ENCODE data around the gene WDR18. TPM values are rescaled to one million over a fixed set of nuclear protein-coding genes. Genes with fewer than 3 reads are reported as not detected.
A peak's percentile ranks its signal among the peaks of the same experiment; 100 is the strongest.

The WDR18 gene
- total RNA-seq, 2 donors from 2014 or later, result 18.2 to 42.8 TPM

DNA sequence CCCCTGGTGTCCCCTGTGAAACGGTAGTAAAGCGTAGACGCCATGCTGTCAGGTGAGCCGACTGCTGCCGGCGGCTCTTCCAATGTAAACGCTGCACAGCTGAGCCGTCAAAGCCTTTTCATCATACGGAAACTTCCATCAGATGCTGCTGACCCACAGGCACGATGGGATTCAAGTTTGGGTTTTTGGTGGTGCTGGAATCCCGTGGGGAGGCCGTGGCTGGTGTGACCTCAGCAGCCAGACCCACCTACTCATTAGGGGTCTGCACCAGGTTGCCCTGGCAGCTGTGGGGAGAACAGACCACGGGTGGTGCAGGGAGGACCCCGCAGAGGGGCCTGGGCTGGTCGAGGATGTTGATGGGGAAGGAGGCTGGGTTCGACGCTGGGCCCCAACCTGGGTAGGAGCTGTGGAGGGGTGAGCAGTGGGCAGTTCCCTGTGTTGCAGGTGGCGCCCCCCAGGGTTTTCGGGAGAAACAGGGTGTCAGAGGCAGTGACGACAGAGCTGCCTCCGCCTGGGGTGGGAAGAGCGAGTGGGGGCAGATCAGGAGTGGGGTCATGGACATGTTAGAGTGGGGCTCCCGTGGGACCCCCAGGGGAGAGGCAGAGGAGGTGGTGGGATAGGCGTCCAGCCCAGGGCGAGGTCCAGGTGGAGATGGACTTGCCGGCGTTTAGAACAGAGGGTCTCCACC is 22.7 kb downstream of the WDR18 start:
- Mint-ChIP-seq H3K27ac (peak overlapping the region; percentile 19), H3K4me1 (peaks cover 2% of the 10 kb centered on the region), H3K27me3 (peaks cover 6% of the 10 kb centered on the region), H3K4me3 (no peak overlapping the region), H3K36me3 (ENCODE audit: low read depth) (peaks cover 2% of the 10 kb centered on the region)
- DNase-seq, result no peak
- no peak for ATAC-seq
- H3K9me3 ChIP-seq (ENCODE audit: control insufficient read depth, low read length, poor library complexity, severe bottlenecking), result no peaks in the 10 kb centered on the region

DNA sequence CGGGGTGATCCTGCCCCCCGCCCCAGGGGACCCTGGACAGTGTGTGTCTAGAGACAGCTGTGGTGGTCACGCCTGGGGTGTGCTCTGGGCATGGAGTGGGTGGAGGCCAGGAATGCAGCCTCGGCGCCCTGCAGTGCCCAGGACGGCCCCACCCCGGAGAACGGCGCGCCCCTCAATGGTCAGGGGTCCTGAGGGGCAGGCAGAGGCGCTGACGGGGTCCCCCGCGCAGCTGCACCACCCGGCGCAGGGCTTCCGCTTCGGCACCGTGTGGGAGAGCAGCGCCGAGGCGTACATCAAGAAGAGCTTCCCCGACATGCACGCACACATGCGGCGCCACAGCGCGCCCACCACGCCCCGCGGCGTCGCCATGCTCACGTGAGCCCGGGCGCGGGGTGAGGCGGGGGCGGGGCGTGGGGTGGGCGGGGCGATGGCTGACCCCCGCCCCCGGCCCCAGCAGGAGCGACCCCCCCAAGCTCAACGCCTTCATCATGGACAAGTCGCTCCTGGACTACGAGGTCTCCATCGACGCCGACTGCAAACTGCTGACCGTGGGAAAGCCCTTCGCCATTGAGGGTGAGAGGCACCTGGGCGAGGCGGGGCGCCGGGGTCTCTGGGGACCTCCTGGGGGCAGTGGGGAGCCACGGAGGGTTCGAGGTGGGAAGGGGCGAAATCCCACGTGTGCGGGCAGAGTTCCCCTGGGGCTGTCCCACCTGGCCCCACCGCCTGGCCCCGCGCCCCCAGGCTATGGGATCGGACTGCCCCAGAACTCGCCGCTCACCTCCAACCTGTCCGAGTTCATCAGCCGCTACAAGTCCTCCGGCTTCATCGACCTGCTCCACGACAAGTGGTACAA is 23.5 kb downstream of the WDR18 start:
- H3K9me3 ChIP-seq (ENCODE audit: control insufficient read depth, low read length, poor library complexity, severe bottlenecking), result no peaks in the 10 kb centered on the region
- DNase-seq (no peak), ATAC-seq (no peak)
- Mint-ChIP-seq H3K4me3 (no peak overlapping the region), H3K27me3 (peaks cover 2% of the 10 kb centered on the region), H3K4me1 (peaks cover under 1% of the 10 kb centered on the region), H3K36me3 (ENCODE audit: low read depth) (peaks cover 1% of the 10 kb centered on the region), H3K27ac (no peak overlapping the region)

DNA sequence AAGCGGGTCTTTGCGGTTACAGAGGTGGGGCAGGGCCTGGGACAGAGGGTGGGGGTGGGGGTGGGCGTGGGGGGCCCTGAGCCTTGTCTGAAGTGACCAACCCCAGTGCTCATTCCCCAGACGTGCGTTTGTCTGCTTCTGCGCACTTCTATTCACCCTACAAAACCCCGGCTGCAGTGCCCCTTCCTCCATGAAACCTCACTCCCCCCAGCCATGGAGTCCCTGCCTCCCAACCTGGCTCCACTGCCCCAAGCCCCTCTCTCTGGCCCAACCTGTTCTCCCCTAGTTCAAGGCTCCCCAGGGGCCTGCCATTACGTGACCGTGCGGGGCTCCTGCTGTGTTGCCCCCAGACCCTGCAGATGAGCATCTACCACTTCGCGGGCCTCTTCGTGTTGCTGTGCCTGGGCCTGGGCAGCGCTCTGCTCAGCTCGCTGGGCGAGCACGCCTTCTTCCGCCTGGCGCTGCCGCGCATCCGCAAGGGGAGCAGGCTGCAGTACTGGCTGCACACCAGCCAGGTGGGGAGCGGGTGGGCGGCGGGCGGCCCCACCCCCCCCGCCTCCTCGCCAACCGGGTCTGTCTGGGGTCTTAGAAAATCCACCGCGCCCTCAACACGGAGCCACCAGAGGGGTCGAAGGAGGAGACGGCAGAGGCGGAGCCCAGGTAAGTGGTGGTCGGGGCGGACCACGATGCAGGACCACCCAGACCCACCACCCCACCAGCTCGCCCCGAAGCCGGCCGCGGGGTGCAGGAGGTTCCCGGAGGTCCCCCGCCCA is 24.3 kb downstream of the WDR18 start:
- Mint-ChIP-seq H3K36me3 (ENCODE audit: low read depth) (no peaks in the 10 kb centered on the region), H3K27me3 (no peaks in the 10 kb centered on the region), H3K4me1 (no peaks in the 10 kb centered on the region), H3K27ac (no peak overlapping the region), H3K4me3 (peak overlapping the region; percentile 19)
- no peaks in the 10 kb centered on the region for H3K9me3 ChIP-seq (ENCODE audit: control insufficient read depth, low read length, poor library complexity, severe bottlenecking)
- no peak for DNase-seq
- no peak for ATAC-seq

DNA sequence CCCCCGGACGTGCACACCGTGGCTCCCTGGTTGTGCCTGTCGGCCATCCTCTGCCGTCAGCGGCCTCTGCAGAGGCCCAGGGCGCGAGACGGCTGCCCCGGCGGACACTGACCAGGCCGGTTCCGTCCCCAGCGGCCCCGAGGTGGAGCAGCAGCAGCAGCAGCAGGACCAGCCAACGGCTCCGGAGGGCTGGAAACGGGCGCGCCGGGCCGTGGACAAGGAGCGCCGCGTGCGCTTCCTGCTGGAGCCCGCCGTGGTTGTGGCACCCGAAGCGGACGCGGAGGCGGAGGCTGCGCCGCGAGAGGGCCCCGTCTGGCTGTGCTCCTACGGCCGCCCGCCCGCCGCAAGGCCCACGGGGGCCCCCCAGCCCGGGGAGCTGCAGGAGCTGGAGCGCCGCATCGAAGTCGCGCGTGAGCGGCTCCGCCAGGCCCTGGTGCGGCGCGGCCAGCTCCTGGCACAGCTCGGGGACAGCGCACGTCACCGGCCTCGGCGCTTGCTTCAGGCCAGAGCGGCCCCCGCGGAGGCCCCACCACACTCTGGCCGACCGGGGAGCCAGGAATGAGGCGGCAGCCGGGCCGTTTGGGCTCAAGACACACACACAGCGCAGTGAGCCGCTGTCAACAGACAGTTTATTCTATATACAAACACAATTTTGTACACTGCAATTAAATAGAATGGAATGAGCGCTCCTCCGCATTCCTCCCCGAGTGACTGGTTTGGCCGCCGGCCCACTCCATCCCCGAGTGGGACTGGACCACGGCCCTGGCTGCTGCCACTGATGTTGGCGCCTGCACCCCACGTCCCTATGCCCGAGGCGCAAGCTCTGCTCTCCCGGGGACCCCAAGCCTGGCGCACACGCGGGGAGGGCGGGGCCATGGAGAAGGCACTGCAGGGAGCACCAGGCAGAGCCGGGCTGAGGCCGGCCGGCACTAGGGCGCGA is 25.2 kb downstream of the WDR18 start:
- Mint-ChIP-seq H3K36me3 (ENCODE audit: low read depth) (no peaks in the 10 kb centered on the region), H3K4me3 (no peak overlapping the region), H3K27me3 (no peaks in the 10 kb centered on the region), H3K4me1 (peaks cover 2% of the 10 kb centered on the region), H3K27ac (no peak overlapping the region)
- ATAC-seq (no peak), DNase-seq (no peak)
- H3K9me3 ChIP-seq (ENCODE audit: control insufficient read depth, low read length, poor library complexity, severe bottlenecking), result no peaks in the 10 kb centered on the region

DNA sequence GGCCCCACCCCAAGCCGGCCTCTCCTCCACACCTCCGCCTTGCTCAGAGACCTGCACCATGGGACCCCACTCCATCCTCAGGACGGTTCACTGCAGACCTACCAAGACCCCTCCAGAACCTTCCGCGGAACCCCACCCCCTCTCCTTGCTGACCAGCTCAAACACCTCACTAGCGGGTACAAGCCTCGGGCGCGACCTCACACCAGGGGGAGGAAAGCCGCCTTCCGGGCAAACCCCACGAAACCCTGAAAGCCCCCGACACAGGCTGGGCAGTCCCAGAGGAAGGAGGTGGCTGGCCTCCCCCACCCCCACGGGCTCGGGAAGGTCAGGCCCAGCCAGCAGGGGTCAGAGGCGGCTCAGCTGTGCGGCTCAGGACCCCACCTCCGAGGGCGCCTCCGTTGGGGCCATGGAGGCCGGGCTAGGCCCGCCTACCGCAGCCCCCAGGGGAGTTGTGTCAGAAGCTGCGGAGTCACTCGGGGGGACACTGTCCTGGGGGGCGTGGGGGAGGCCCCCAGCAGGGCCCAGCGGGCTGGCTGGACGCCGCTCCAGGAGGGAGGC is 25.9 kb downstream of the WDR18 start:
- H3K9me3 ChIP-seq (ENCODE audit: control insufficient read depth, low read length, poor library complexity, severe bottlenecking), result no peaks in the 10 kb centered on the region
- DNase-seq, result no peak
- H3K27me3 Mint-ChIP-seq, result no peaks in the 10 kb centered on the region
- H3K4me3 Mint-ChIP-seq, result no peak overlapping the region
- no peak overlapping the region for H3K27ac Mint-ChIP-seq
- H3K4me1 Mint-ChIP-seq, result peaks cover 2% of the 10 kb centered on the region
- ATAC-seq, result no peak
- H3K36me3 Mint-ChIP-seq (ENCODE audit: low read depth), result no peaks in the 10 kb centered on the region

DNA sequence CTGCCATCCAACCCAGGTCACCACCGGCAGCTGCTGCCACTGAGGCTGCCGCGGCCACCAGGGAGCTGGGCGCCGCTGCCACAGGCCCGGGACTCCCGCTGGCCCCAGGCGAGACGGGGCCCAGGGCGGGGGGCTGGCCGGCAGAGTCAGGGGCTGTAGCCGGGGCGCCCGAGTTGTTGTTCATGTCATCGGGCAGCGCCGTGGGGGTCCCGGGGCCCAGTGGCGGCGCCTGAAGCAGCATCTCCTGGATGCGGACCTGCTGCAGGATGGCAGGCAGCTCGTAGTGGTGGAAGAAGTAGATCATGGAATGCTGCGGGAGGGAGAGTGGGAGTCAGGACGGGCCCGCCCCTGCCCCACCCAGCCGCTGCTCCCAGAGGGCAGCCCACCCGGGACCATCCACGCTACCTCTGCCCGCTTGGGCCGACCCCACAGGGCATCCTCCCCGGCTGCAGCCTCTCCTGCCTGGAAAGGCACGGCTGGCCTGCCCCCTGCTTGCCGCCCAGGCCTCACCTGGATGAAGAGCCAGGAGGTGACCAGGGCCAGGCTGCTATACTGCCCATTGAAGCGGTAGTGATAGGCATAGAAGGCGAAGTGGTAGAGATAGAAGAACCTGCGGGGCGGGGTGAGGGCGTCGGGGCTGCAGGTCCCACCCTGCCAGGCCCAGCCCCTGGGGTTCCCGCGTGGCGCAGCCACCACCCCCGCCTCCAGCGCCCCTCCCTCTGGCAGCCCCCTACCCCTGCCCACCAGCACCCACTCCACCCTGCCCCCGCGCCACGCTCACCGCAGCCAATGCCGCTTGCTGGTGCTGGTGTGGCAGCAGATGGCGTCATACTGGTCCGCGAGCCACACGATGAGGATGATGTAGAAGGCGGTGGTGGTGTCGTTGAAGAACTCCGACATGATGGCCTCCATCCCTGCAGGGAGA is 26.7 kb downstream of the WDR18 start:
- no peak for DNase-seq
- H3K27ac Mint-ChIP-seq, result no peak overlapping the region

DNA sequence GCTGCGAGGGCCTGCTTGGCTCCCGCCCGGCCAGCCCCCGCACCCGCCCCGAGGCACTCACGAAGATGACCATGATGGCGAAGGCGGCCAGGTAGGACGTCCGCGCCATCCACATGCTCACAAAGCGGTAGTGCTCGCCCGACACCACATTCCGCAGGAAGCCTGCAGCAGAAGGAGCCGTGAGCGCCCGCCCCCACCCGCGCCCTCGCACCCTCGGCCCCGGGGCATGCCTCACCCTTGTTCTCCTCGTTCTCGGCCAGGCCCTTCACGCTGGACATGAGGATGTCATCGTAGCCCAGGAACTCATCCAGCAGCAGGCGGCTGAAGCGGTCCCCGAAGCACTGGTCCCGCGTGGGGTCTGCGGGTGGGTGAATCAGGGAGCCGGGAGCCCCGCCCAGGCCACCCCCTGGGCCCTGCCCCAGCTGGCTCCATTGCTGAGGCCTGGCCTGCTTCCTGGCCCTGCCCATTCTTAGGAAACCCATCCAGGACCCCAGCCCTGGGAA is 27.7 kb downstream of the WDR18 start:
- no peak for DNase-seq
- H3K36me3 Mint-ChIP-seq (ENCODE audit: low read depth), result no peaks in the 10 kb centered on the region
- no peaks in the 10 kb centered on the region for H3K9me3 ChIP-seq (ENCODE audit: control insufficient read depth, low read length, poor library complexity, severe bottlenecking)
- no peak overlapping the region for H3K4me3 Mint-ChIP-seq
- H3K4me1 Mint-ChIP-seq, result peaks cover 6% of the 10 kb centered on the region
- no peaks in the 10 kb centered on the region for H3K27me3 Mint-ChIP-seq
- H3K27ac Mint-ChIP-seq, result no peak overlapping the region
- no peak for ATAC-seq

More for the DNA sequence above, 26.7 kb downstream of the WDR18 start:
- H3K36me3 Mint-ChIP-seq (ENCODE audit: low read depth), result no peaks in the 10 kb centered on the region
- no peak overlapping the region for H3K4me3 Mint-ChIP-seq
- no peaks in the 10 kb centered on the region for H3K9me3 ChIP-seq (ENCODE audit: control insufficient read depth, low read length, poor library complexity, severe bottlenecking)
- H3K4me1 Mint-ChIP-seq, result peaks cover 4% of the 10 kb centered on the region
- no peaks in the 10 kb centered on the region for H3K27me3 Mint-ChIP-seq
- no peak for ATAC-seq

DNA sequence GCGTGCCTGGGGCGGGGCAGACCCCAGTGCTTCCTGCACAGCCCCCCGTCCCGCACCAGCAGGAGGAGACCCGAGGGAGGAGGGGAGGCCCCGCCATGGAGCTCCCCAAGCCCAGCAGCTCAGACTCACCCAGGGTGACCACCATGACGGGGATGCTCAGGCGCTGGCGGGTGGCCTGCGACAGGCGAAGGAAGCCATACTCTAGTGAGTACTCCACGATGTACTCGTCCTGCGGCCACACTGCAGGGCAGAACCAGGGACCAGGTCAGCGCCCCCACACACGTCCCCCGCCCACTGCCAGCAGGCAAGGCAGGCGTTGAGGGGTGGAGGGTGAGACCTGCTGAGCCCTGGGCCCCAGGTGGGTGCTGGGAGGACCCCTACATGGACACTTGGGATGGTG is 28.2 kb downstream of the WDR18 start:
- Mint-ChIP-seq H3K4me3 (no peak overlapping the region), H3K27me3 (no peaks in the 10 kb centered on the region), H3K36me3 (ENCODE audit: low read depth) (no peaks in the 10 kb centered on the region), H3K27ac (no peak overlapping the region), H3K4me1 (peaks cover 8% of the 10 kb centered on the region)
- ATAC-seq (no peak), DNase-seq (no peak)
- no peaks in the 10 kb centered on the region for H3K9me3 ChIP-seq (ENCODE audit: control insufficient read depth, low read length, poor library complexity, severe bottlenecking)

DNA sequence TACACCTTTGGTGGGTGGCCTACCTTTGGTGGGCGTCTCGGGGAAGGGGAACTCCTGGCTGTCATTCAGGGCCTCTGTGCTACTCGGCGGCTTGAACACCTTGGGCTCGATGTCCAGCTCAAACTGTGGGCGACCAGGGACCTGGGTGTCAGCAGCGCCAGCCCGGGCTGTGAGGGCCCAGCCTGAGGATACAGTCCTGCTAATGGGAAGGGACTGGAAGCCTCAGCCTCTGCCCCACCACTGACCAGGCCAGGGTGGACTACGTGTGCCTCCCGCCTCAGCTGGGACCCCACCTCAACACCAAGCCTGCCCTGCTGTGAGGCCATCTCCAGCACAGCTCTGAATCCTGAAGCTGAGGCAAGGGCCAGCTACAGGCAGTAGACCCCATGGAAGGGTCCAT is 29.1 kb downstream of the WDR18 start:
- ATAC-seq, result no peak
- H3K4me1 Mint-ChIP-seq, result peaks cover 15% of the 10 kb centered on the region
- no peaks in the 10 kb centered on the region for H3K27me3 Mint-ChIP-seq
- no peaks in the 10 kb centered on the region for H3K9me3 ChIP-seq (ENCODE audit: control insufficient read depth, low read length, poor library complexity, severe bottlenecking)
- no peaks in the 10 kb centered on the region for H3K36me3 Mint-ChIP-seq (ENCODE audit: low read depth)
- no peak overlapping the region for H3K27ac Mint-ChIP-seq
- DNase-seq, result no peak
- H3K4me3 Mint-ChIP-seq, result no peak overlapping the region

DNA sequence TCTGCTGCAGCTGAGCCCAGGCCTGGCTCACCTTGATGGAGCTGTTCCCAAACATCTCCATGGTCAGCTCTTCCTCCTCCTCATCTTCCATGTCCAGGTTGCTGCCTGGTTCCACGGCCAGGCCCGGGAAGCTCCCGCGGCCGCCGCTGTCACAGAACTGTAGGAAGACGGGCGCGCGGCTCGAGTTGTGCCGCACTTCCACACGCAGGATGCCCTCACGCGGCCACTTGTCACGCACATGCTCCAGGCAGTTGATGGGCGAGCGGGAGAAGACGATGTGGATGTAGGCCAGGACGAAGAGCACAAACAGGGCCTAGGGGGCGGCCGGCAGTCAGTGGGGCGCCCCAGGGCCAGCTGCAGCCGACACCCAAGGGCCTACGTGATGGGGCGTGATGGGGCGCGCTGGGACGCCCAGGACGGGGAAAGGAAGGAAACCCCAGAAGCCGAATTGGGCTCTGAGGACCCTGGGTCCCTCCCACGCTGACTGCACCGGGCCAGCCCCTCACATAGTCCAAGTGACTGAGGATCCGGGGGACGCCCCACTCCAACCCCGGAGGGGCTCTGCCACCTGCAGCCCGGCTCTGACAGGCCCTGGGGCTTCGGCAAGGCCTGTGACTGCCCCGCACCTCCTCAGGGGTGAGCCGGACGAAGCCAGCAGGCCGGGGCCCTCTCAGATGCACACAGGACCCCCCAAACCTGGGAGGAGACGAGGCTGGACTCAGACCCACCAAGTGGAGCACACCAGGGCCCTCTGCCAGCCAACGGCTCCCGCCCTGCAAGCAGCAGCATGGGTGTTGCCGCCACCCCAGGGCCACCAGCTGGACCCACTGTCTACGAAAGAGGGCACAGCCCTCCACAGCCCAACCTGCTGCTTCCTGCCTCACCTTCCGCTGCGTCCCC is 30.3 kb downstream of the WDR18 start:
- peaks cover 21% of the 10 kb centered on the region for H3K4me1 Mint-ChIP-seq
- DNase-seq (no peak), ATAC-seq (no peak)
- no peak overlapping the region for H3K27ac Mint-ChIP-seq
- no peak overlapping the region for H3K4me3 Mint-ChIP-seq
- no peaks in the 10 kb centered on the region for H3K27me3 Mint-ChIP-seq
- H3K36me3 Mint-ChIP-seq (ENCODE audit: low read depth), result no peaks in the 10 kb centered on the region
- no peaks in the 10 kb centered on the region for H3K9me3 ChIP-seq (ENCODE audit: control insufficient read depth, low read length, poor library complexity, severe bottlenecking)
